ENCODE results near the gene SMG5.
A peak's percentile ranks its signal among the peaks of the same experiment; 100 is the strongest.
"Not testable (repeated sequence)": the region's sequence is repeated elsewhere in the genome, so short reads cannot be mapped to it uniquely, and the experiment has no call there.

The SMG5 gene

DNA sequence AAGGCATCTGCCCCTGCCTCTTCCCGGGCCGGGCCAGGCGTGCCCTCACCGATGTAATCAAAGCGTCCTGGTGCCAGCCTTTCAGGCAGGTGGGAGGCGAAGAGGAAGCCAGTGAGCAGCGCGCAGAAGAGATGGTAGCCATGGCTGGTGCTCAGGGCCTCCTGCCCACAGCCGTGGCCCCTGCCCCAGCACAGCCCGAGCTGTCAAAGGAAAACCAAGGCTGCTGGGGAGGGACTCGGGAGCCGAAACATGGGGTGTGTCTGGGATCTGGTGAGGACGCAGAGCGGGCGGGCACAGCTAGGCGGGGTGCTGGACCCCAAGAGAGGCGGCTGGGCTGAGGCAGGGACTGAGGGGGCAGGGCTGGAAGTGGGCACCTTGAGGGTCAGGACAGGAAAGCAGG, 37.9 kb downstream of the SMG5 start:
- DNase-seq (ENCODE audit: low read depth in 2 of 3, low spot score in 1 of 3): no peak

DNA sequence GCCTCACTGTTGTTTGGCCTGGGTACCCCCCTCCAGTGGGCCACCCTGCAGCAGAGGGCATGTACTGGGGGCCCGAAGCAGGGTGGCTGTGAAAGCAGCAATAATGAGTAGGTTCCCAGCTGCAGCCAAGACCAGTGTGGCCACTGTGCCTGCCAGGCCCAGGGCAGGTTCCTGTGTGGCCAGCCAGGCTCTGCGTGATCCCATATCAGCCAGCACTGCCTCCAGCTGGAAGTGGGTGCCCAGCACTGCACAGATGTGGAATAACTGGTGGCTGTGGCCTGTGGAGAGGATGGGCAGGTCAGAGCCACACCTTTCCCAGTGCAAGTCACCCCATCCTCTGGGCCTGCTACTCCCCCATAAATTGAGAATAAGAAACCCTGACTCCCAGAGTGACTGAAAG, 38.5 kb downstream of the SMG5 start:
- no peak for DNase-seq (ENCODE audit: low read depth in 2 of 3, low spot score in 1 of 3)

DNA sequence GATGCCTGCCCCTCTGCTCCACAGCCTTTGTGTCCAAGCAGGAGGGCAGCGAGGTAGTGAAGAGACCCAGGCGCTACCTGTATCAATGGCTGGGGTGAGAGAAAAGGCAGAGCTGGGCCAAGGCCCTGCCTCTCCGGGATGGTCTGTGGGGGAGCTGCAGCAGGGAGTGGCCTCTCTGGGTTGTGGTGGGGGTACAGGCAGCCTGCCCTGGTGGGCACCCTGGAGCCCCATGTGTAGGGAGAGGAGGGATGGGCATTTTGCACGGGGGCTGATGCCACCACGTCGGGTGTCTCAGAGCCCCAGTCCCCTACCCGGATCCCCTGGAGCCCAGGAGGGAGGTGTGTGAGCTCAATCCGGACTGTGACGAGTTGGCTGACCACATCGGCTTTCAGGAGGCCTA, 39.9 kb downstream of the SMG5 start:
- DNase-seq (ENCODE audit: low read depth in 2 of 3, low spot score in 1 of 3): no peak

DNA sequence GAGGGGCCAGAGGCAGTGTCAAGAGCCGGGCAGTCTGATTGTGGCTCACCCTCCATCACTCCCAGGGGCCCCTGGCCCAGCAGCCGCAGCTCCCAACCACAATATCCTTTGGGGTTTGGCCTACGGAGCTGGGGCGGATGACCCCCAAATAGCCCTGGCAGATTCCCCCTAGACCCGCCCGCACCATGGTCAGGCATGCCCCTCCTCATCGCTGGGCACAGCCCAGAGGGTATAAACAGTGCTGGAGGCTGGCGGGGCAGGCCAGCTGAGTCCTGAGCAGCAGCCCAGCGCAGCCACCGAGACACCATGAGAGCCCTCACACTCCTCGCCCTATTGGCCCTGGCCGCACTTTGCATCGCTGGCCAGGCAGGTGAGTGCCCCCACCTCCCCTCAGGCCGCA, 40.7 kb downstream of the SMG5 start, which contains the start of gene BGLAP:
TSS of gene BGLAP (plus strand) at position 259 of the 400 bp plus-strand sequence. CDS start at position 307, 48 bp downstream.
- no peak for DNase-seq (ENCODE audit: low read depth in 2 of 3, low spot score in 1 of 3)

DNA sequence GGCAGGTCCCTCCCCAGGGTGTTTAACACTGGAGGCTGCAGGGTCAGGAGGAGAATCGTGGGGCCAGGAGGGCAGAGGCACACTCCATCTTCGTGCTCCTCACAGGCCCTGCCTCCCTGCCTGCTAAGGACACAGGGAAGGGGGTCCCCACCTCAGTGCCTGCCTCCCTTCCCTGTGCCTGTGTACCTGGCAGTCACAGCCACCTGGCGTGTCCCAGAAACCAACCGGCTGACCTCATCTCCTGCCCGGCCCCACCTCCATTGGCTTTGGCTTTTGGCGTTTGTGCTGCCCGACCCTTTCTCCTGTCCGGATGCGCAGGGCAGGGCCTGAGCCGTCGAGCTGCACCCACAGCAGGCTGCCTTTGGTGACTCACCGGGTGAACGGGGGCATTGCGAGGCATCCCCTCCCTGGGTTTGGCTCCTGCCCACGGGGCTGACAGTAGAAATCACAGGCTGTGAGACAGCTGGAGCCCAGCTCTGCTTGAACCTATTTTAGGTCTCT, 41.3 kb downstream of the SMG5 start:
- no peak for DNase-seq (ENCODE audit: low read depth in 2 of 3, low spot score in 1 of 3)

GRCh38 chr1:156238248-156238647, 44.4 kb downstream of the SMG5 start:
- no peak for DNase-seq (ENCODE audit: low read depth in 2 of 3, low spot score in 1 of 3)

GRCh38 chr1:156236164-156236563, 46.5 kb downstream of the SMG5 start:
- DNase-seq (ENCODE audit: low read depth in 2 of 3, low spot score in 1 of 3): no peak

GRCh38 chr1:156233426-156234127, 49.0 kb downstream of the SMG5 start:
- no peak for DNase-seq (ENCODE audit: low read depth in 2 of 3, low spot score in 1 of 3)

DNA sequence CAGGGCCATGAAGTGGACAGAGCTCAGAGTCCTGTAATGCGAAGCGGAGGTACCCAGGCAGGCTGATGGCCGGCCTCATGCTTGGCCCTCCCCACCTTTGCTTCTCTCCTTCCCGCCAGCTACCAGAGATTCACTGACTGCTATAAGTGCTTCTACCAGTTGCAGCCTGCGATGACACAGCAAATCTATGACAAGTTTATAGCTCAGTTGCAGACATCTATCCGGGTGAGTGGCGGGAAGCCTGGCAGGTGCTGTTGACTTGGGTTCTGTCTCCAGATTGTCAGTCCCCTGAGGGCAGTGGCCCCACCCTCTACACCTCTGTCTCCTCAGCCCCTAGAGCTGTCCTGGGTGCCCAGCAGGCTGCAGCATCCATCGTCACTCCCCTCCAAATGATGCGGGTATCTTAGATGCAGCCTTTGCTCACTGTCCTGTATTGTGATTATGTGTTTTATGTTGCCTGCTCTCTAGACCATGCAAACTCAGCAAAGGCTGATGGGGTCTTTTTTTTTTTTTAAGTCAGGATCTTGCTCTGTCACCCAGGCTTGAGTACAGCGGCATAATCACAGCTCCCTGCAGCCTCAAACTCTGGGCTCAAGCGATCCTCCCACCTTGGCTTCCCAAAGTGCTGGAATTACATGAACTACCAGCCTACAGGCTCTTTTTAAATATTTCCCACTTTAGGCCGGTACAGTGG, 50.3 kb downstream of the SMG5 start:
- no peak for DNase-seq (ENCODE audit: low read depth in 2 of 3, low spot score in 1 of 3)

DNA sequence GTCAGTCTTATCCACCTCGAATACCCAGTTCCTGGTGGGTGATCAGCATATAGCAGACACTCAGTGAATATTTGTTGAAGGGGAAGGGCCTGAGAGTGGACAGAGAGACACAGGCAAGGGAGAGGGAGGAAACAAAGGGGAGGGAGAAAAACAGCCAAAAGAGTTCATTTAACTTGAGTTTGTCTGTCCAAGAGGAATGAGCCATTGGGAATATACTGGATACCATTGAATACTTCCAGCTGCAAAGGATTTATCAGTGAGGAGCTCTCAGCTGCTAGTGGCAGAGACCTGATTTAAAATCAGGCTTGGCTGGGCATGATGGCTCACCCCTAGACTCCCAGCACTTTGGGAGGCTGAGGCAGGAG, 52.2 kb downstream of the SMG5 start:
- DNase-seq (ENCODE audit: low read depth in 2 of 3, low spot score in 1 of 3): no peak

- no peak for DNase-seq (ENCODE audit: low read depth in 2 of 3, low spot score in 1 of 3)
These were observed 52.7 kb downstream of the SMG5 start for GRCh38 chr1:156229809-156230472.

- DNase-seq (ENCODE audit: low read depth in 2 of 3, low spot score in 1 of 3): no peak
These were observed 54.1 kb downstream of the SMG5 start for GRCh38 chr1:156228501-156228900.

DNA sequence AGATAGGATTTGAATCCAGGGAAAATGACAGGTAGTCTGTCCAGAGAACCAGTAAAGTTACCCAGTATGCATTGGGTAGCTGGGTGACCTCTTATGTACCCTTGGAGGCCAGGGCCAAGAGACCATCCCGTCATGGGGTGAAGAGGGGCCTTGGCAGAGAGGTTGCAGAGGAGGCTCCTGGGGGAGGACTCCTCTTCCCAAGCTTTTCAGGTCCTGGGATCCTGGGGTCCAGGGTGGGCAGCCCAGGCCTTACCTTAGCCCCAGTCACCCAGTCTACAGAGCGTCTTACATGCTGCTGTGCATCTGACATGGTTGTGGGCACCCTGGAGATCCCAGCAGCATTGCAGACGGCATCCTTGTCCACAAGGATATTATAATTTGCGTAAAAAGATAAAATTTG, 55.8 kb downstream of the SMG5 start:
- no peak for DNase-seq (ENCODE audit: low read depth in 2 of 3, low spot score in 1 of 3)

DNA sequence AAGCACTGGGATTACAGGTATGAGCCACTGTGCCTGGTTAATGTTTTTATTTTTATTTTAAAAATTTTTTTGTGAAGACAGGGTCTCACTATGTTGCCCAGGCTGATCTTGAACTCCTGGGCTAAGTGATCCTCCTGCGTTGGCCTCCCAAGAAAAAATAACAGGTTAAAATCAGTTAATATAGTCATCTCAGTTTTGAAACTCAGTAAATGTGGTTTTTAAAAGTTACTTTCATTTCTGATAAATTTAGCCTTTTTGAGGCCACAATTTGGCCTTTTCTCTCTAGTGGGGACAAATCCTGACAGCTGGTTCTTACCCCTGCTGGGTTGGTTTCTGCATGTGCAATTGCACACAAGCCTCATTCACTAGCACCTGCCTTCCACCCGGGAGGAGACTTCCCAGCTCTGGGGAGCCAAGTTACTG, 56.5 kb downstream of the SMG5 start:
- peak in 1 of 3 donors; percentile 36 for DNase-seq (ENCODE audit: low read depth in 2 of 3, low spot score in 1 of 3)

DNA sequence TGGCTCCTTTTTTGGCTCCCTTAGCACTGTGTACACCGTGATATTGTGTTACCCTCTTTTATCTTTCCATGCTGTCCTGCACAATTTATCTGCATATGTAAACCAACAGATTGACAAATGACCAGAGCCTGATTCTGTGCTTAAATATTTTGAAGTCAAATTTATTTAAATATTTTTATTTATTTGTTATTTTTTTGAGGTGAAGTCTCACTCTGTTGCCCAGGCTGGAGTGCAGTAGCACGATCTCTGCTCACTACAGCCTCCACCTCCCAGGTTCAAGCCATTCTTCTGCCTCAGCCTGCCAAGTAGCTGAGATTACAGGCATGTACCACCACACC, 57.0 kb downstream of the SMG5 start:
- no peak for DNase-seq (ENCODE audit: low read depth in 2 of 3, low spot score in 1 of 3)

DNA sequence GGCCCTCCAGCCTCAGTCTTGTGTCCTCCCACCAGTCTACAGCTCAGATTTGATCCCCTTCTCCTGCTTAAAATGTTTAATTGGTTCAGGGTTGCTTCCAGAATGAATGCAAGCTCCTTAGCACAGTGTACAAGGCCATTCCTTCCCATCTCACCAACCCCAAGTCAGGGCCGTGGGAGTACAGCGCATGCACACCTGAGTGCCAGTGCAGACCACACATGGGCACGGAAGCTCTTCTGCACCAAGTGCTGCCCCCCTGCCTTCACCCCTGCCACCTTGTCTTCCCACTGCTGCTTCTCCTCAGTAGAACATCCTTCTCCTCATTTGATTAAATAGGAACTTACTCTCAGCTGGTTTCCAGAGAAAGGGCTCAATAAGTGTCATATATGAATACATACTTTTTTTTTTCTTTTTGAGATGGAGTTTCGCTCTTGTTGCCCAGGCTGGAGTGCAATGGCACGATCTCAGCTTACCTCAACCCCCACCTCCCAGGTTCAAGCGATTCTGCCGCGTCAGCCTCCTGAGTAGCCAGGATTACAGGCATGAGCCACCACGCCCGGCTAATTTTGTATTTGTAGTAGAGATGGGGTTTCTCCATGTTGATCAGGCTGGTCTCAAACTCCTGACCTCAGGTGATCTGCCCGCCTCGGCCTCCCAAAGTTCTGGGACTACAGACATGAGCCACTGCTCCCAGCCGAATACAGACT, 60.5 kb downstream of the SMG5 start:
- no peak for DNase-seq (ENCODE audit: low read depth in 2 of 3, low spot score in 1 of 3)

- DNase-seq (ENCODE audit: low read depth in 2 of 3, low spot score in 1 of 3): no peak
These were observed 62.4 kb downstream of the SMG5 start for GRCh38 chr1:156220226-156220625.

GRCh38 chr1:156217871-156218270, 64.8 kb downstream of the SMG5 start:
- no peak for DNase-seq (ENCODE audit: low read depth in 2 of 3, low spot score in 1 of 3)

DNA sequence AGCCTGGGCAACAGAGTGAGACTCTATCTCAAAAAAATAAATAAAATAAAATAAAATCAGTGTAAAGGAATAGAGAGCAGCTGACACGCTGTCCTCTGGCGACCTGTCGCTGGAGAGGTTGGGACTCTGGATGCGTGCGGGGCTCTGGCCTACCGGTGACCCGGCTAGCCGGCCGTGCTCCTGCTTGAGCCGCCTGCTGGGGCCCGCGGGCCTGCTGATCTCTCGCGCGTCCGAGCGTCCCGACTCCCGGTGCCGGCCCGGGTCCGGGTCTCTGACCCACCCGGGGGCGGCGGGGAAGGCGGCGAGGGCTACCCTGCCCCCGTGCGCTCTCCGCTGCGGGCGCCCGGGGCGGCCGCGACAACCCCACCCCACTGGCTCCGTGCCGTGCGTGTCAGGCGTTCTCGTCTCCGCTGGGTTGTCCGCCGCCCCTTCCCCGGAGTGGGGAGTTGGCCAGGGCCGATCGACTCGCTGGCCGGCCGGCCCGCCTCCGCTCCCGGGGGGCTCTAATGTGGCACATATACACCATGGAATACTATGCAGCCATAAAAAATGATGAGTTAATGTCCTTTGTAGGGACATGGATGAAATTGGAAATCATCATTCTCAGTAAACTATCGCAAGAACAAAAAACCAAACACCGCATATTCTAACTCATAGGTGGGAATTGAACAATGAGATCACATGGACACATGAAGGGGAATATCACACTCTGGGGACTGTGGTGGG, 66.1 kb downstream of the SMG5 start:
- DNase-seq (ENCODE audit: low read depth in 2 of 3, low spot score in 1 of 3): not testable (repeated sequence)

- DNase-seq (ENCODE audit: low read depth in 2 of 3, low spot score in 1 of 3): no peak
These were observed 68.4 kb downstream of the SMG5 start for GRCh38 chr1:156214024-156214748.
